GM04503 (cell line): ENCODE measurements around the gene ZCCHC7.
A peak's percentile ranks its signal among the peaks of the same experiment; 100 is the strongest.

Source experiments
- DNase-seq: peaks from one replicate; pipeline ENCODE4 v3.0.0-alpha.2; 2012; ENCODE audit warnings: low read depth

The ZCCHC7 gene

DNA sequence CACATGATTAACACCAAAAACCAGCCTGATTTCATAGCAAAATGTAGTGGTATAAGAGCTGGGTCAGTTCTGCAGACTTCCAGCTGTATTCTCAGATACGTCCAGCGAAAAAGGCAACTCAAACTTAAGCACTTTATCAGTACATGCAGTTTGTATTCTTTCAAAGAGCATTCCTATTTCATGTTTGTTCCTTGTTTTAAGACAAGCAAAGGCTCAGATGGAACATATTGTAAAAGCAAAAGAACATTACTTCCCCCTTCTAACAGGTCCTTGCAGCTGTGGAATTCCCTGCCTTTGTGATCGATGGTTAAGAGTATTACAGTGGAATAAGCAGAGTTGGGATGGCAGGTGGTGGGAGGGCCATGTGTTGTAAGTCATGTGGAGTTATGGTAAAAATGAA is 215.8 kb downstream of the ZCCHC7 start:
- no peak for DNase-seq

GRCh38 chr9:37337301-37337890 is 217.0 kb downstream of the ZCCHC7 start:
- DNase-seq = no peak

DNA sequence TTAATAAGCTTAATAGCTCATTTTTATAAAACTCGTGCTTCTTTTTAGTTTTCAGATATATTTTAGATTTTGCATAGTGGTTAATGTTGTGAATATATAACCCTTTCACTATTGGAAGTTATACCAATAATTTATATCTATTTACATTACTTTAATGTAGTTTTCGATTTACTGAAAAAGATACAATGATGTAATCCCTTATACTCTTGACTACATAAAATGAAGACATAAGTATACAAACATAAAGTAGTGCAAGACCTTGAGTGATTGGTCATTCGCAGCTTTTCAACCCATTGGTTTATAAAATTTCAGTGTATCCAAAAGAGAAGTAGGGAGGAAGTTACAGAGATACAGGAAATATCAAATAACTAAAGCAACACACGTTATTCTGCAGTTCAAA is 217.8 kb downstream of the ZCCHC7 start:
- no peak for DNase-seq

GRCh38 chr9:37339923-37340322 is 219.5 kb downstream of the ZCCHC7 start:
- DNase-seq = no peak

DNA sequence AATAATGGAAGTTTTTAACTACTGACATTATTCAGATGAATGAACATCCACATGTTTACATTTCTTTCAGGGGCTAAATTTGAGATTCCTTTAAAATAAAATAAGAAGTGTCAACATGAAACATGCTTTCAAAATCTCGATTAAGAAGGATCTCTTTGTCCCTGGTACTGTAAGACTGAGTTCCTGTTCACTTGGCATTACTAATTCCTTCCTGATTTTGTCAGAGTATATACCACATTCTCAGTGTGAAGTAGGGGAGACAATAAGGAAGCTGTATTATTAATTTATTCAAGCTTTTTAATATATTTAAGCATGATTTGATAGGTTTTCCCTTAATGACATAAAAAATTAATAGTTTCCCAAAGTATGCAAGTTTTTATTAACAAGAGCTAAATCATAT is 220.6 kb downstream of the ZCCHC7 start:
- DNase-seq = no peak

- DNase-seq = no peak
Observed at GRCh38 chr9:37341704-37342103, 221.3 kb downstream of the ZCCHC7 start.

DNA sequence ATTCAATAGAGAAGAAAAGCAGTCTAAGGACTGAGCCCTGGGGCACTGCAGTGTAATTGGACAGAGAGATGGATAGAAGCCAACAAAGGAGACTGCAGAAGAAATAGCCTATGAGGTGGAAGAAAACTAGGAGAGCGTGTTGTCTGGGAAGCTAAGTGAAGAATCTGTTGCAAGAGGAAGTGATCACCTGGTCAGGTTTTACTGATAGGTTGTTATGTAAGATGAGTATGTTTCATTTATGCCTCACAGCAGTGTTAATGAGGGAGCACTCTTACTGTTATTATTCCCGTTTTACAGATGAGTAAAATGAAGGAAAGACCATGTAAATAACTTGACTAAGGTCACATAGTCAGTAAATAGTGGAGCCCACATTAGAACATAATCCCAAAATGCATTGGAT is 222.1 kb downstream of the ZCCHC7 start:
- DNase-seq = no peak

- no peak for DNase-seq
Observed at GRCh38 chr9:37342895-37343294, 222.5 kb downstream of the ZCCHC7 start.

GRCh38 chr9:37343724-37344123 is 223.3 kb downstream of the ZCCHC7 start:
- no peak for DNase-seq

DNA sequence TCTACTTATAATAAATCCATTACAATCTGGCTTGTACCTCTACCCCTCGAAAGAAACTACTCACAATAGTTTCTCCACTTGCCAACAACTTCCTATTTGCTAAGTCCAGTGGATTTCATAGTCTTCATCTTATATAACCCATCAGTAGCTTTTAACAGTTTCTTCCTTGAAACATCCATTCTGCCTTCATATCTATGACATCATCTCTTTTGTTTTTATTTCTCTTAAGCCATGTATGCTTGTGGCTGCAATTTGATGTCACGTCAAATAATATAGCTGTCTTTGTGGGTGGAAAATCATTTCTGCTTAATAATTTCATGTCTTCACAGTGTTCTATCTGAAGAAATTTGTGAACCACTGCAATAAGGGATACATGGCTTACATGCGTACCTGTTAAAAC is 224.7 kb downstream of the ZCCHC7 start:
- DNase-seq = no peak

GRCh38 chr9:37348917-37349316 is 228.5 kb downstream of the ZCCHC7 start:
- no peak for DNase-seq

- peak; percentile 18 for DNase-seq
Observed at GRCh38 chr9:37350486-37351190, 230.3 kb downstream of the ZCCHC7 start.

DNA sequence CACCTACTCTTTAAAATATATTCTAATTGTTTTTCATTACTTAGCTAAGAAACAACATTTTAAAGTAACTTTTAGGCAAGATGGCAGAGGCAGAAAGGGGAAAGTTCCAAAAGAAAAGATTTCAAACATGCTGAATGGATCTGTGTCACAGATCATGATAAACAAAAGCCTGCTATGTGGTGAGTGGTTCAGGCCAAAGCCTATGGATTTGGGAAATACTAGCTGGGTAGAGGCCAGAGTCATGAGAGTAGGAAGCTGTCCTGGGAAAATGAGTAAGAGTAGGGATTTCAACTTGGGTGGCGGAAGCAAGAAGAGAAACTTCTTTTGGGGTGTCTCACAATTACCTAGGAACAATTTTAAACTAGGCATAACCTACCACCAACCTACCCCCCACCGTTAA is 233.4 kb downstream of the ZCCHC7 start:
- DNase-seq = no peak

GRCh38 chr9:37362430-37362829 is 242.1 kb downstream of the ZCCHC7 start:
- DNase-seq = no peak

DNA sequence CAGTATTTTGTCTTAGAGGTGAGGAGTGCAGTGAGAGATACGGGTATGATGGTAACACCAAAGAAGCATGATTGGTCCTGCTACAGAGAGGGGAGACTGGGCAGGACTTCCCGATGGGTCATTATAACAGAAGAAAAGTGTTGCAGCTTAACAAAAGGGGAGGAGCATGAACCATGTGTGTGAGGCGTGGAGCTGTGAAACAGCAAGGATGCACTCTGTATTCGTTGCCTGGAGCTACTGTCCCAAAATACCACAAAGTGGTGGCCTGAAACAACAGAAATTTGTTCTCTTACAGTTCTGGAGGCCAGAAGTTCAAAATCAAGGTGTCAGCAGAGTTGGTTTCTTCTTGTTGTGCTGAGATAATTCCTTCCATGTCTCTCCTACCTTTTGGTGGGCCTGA is 242.8 kb downstream of the ZCCHC7 start:
- DNase-seq = no peak

DNA sequence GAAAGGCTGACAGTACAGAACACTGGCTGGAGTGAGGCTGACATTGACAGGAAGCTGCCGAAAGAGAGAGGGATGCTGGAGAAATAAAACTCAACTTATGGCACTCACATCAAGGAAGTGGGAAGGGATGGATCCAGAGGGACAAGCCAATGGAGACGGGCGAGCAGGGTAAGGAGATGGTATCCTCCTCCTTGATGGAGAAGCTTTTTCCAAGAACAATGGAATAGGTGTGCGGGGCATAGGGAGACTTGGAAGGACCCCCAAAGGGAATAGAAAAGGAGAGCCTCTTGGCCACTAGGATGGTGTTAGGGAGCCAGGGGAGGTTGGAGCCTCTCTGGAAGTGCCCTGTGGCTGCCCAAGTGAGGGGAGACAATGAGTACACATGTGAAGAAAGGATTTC is 243.8 kb downstream of the ZCCHC7 start:
- no peak for DNase-seq

- no peak for DNase-seq
Observed at GRCh38 chr9:37364751-37365360, 244.5 kb downstream of the ZCCHC7 start.

DNA sequence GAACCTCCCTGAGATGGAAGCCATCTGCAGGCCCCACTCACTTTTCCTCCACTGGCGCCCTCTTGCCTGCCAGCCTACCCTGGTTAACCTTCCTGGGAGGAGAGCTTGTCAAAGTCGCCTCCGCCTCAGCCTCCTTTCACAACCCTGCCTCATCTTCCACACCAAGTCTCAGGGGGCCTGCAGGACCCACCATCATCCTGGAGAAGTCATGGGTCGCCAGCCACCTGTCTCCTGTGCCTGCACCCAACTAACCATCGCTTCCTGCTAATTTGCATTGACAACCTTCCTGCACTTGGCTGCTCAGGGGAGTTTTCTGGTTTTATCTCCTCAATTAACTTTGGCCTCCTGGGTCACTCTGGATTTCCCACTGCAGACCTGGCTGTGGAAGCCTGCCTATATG is 249.3 kb downstream of the ZCCHC7 start:
- DNase-seq = no peak

DNA sequence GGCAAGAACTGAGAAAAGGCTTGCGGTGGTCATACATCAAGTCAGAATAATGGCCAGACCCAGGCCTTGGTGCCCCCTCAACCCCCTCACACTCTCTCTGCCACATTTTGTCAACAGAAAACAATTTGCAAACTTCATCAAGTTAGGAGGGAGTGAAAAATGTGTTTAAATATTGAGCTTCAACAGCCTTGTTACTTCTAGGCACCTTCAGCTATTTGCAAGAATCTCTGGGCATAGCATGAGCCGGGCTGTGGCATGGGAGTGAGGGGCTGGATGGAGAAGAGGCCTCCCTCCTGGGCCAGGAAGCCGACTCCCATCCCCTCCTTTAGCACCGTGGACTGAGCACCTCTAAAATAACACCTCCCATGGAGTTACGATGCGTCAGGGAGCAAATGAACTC is 249.9 kb downstream of the ZCCHC7 start:
- DNase-seq = no peak

DNA sequence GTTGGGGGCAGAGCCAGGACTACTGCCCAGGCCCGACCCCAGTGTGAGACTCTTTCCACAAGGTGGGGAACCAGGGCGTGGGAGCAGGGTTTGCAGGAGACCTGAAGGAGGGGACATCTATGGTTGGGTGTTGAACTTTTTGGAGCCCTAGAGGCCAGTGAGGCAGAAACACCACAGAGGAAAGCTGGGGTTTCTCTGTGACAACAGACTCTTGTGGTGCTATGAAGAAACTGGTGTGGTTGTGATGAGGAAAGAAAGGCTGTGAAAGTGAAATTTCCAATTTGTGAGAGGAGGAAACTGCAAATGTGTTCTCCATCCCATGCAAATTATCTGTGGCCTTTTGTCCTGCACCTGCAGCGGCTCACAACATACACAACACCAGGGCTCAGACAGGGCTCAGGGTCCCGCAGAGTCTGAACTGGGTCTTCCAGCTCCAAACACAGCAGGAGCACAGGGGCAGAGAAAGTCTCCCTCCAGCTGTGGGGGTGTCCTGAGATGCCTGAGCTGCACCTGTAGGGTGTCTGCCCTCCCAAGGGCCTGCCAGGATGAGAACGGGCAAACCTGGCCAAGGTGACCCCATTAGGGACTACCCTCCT is 250.7 kb downstream of the ZCCHC7 start:
- DNase-seq = no peak

GRCh38 chr9:37371565-37372464 is 251.4 kb downstream of the ZCCHC7 start:
- peak; percentile 10 for DNase-seq

GRCh38 chr9:37372839-37373238 is 252.5 kb downstream of the ZCCHC7 start:
- DNase-seq = no peak
